Measurements from ENCODE around the gene HMGXB4.

DNA sequence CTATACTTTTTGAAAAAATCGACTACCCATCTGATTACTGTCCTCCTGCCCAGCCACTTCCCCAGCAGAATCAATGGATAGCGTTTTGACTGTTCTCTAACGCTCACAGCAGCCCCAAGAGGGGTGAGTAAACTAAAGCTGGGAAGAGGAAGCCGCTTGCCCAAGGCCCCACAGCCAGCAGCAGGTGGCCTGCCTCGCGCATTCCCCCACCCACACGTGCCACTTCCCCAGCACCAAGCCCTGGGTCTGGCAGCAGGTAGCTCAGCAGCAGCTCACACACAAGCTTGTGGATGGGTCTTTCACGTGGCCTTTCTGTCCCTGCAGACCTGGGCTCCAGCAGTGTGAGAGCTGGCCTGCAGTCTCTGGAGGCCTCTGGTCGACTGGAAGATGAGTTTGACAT, 76.7 kb downstream of the HMGXB4 start:
- TF ChIP-seq RAD21 (conservative IDR thresholded peaks at IDR 0.05 in 1 of 2, IDR thresholded peaks at IDR 0.05 in 1 of 2) (no peak), EHMT2 (IDR thresholded peaks at IDR 0.05; ENCODE audit: low read depth) (no peak), POLR2AphosphoS2 (conservative IDR thresholded peaks at IDR 0.05; ENCODE audit: low read length) (no peak), CHD2 (IDR thresholded peaks at IDR 0.05; ENCODE audit: low read length, partially characterized antibody) (no peak)
- TF ChIP-seq, protein P1, sequence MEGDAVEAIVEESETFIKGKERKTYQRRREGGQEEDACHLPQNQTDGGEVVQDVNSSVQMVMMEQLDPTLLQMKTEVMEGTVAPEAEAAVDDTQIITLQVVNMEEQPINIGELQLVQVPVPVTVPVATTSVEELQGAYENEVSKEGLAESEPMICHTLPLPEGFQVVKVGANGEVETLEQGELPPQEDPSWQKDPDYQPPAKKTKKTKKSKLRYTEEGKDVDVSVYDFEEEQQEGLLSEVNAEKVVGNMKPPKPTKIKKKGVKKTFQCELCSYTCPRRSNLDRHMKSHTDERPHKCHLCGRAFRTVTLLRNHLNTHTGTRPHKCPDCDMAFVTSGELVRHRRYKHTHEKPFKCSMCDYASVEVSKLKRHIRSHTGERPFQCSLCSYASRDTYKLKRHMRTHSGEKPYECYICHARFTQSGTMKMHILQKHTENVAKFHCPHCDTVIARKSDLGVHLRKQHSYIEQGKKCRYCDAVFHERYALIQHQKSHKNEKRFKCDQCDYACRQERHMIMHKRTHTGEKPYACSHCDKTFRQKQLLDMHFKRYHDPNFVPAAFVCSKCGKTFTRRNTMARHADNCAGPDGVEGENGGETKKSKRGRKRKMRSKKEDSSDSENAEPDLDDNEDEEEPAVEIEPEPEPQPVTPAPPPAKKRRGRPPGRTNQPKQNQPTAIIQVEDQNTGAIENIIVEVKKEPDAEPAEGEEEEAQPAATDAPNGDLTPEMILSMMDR (IDR thresholded peaks at IDR 0.05): no peak

Measured in A549 (cell line).